Effector memory CD4-positive, alpha-beta T cell (primary cell): Measurements from ENCODE around the gene SCRT2.

ENCODE experiments used
- DNase-seq, 3 donors: peaks; one replicate each; pipeline ENCODE4 v3.0.0-alpha.2; 2020
- H3K27ac ChIP-seq: 2 replicates; pipeline ENCODE4 v1.7.0; 2013; ENCODE audit warnings: mild to moderate bottlenecking, low read length, moderate library complexity; ENCODE audit not compliant: insufficient read depth, poor library complexity, severe bottlenecking
- H3K27me3 ChIP-seq: replicated peaks from 2 replicates; pipeline ENCODE4 v1.7.0; 2013; ENCODE audit warnings: mild to moderate bottlenecking, low read length; ENCODE audit not compliant: insufficient read depth, control insufficient read depth, poor library complexity, severe bottlenecking
- H3K36me3 ChIP-seq: 2 replicates; pipeline ENCODE4 v1.7.0; 2013; ENCODE audit warnings: mild to moderate bottlenecking, low read length, moderate library complexity; ENCODE audit not compliant: control insufficient read depth, insufficient read depth
- H3K4me1 ChIP-seq: 2 replicates; pipeline ENCODE4 v1.7.0; 2013; ENCODE audit warnings: low read length, mild to moderate bottlenecking; ENCODE audit not compliant: control insufficient read depth, insufficient read depth, poor library complexity, severe bottlenecking
- H3K4me3 ChIP-seq: 2 replicates; pipeline ENCODE4 v1.7.0; 2013; ENCODE audit warnings: low read length, low read depth, mild to moderate bottlenecking; ENCODE audit not compliant: insufficient read depth, poor library complexity, severe bottlenecking
- H3K9me3 ChIP-seq: 2 replicates; pipeline ENCODE4 v1.7.0; 2013; ENCODE audit warnings: mild to moderate bottlenecking, low read length, moderate library complexity; ENCODE audit not compliant: control insufficient read depth

The SCRT2 gene

GRCh38 chr20:689348-689747 is 13.7 kb upstream of the SCRT2 start:
- H3K9me3 ChIP-seq = no peaks in the 10 kb centered on the region
- H3K27ac ChIP-seq = no peak overlapping the region
- no peaks in the 10 kb centered on the region for H3K27me3 ChIP-seq
- DNase-seq = no peak
- H3K4me1 ChIP-seq = no peaks in the 10 kb centered on the region
- H3K4me3 ChIP-seq = no peak overlapping the region
- H3K36me3 ChIP-seq = no peaks in the 10 kb centered on the region

GRCh38 chr20:688809-689212 is 13.2 kb upstream of the SCRT2 start:
- Histone ChIP-seq H3K9me3 (no peaks in the 10 kb centered on the region), H3K36me3 (no peaks in the 10 kb centered on the region), H3K4me1 (no peaks in the 10 kb centered on the region), H3K4me3 (no peak overlapping the region), H3K27ac (no peak overlapping the region), H3K27me3 (no peaks in the 10 kb centered on the region)
- no peak for DNase-seq

- Histone ChIP-seq H3K27ac (no peak overlapping the region), H3K27me3 (no peaks in the 10 kb centered on the region), H3K4me1 (no peaks in the 10 kb centered on the region), H3K36me3 (no peaks in the 10 kb centered on the region), H3K4me3 (no peak overlapping the region), H3K9me3 (no peaks in the 10 kb centered on the region)
- DNase-seq = no peak
Measured at GRCh38 chr20:687468-688203, 12.0 kb upstream of the SCRT2 start.

- DNase-seq = no peak
- Histone ChIP-seq H3K27ac (no peak overlapping the region), H3K4me1 (no peaks in the 10 kb centered on the region), H3K4me3 (no peak overlapping the region), H3K9me3 (no peaks in the 10 kb centered on the region), H3K27me3 (no peaks in the 10 kb centered on the region), H3K36me3 (no peaks in the 10 kb centered on the region)
Measured at GRCh38 chr20:684676-685319, 9.2 kb upstream of the SCRT2 start.

GRCh38 chr20:682123-682522 is 6.5 kb upstream of the SCRT2 start:
- Histone ChIP-seq H3K9me3 (no peaks in the 10 kb centered on the region), H3K27me3 (peaks cover 14% of the 10 kb centered on the region), H3K27ac (no peak overlapping the region), H3K4me3 (no peak overlapping the region), H3K4me1 (no peaks in the 10 kb centered on the region), H3K36me3 (no peaks in the 10 kb centered on the region)
- no peak for DNase-seq

- Histone ChIP-seq H3K27ac (no peak overlapping the region), H3K4me1 (no peaks in the 10 kb centered on the region), H3K4me3 (no peak overlapping the region), H3K36me3 (no peaks in the 10 kb centered on the region), H3K9me3 (no peaks in the 10 kb centered on the region), H3K27me3 (peaks cover 28% of the 10 kb centered on the region)
- DNase-seq = no peak
Measured at GRCh38 chr20:680638-681187, 5.1 kb upstream of the SCRT2 start.

- Histone ChIP-seq H3K4me3 (no peak overlapping the region), H3K9me3 (no peaks in the 10 kb centered on the region), H3K36me3 (no peaks in the 10 kb centered on the region), H3K27me3 (peaks cover 41% of the 10 kb centered on the region), H3K27ac (no peak overlapping the region), H3K4me1 (no peaks in the 10 kb centered on the region)
- no peak for DNase-seq
Measured at GRCh38 chr20:677957-678356, 2.4 kb upstream of the SCRT2 start.

- no peaks in the 10 kb centered on the region for H3K9me3 ChIP-seq
- H3K27ac ChIP-seq = no peak overlapping the region
- H3K4me3 ChIP-seq = no peak overlapping the region
- H3K4me1 ChIP-seq = no peaks in the 10 kb centered on the region
- no peaks in the 10 kb centered on the region for H3K36me3 ChIP-seq
- no peak for DNase-seq
- peaks cover 48% of the 10 kb centered on the region for H3K27me3 ChIP-seq
Measured at GRCh38 chr20:676967-677366, 1.4 kb upstream of the SCRT2 start.

GRCh38 chr20:676315-676937 is 824 bp upstream of the SCRT2 start:
- H3K36me3 ChIP-seq = no peaks in the 10 kb centered on the region
- H3K9me3 ChIP-seq = no peaks in the 10 kb centered on the region
- H3K4me3 ChIP-seq = no peak overlapping the region
- H3K27me3 ChIP-seq = peaks cover 52% of the 10 kb centered on the region
- no peaks in the 10 kb centered on the region for H3K4me1 ChIP-seq
- H3K27ac ChIP-seq = no peak overlapping the region
- no peak for DNase-seq

GRCh38 chr20:675033-675452 is 559 bp downstream of the SCRT2 start:
- Histone ChIP-seq H3K27ac (no peak overlapping the region), H3K9me3 (no peaks in the 10 kb centered on the region), H3K4me1 (no peaks in the 10 kb centered on the region), H3K27me3 (peaks cover 52% of the 10 kb centered on the region), H3K4me3 (no peak overlapping the region), H3K36me3 (no peaks in the 10 kb centered on the region)
- DNase-seq = no peak
